PC-9 (cell line): Measurements from ENCODE around the gene FOXP1. TPM values are rescaled to one million over a fixed set of nuclear protein-coding genes. Genes with fewer than 3 reads are reported as not detected.

Source experiments
- BruUV-seq: library from RNA; stranded (reverse); fragments of 400-500 nt; replicated peaks from 2 replicates; lab custom pipeline; 2021; lab: Mats Ljungman, UMichigan
- CTCF ChIA-PET: fragments of 300-600 bp; sonication (Branson Sonifier 250); formaldehyde crosslinking; loops from one replicate; lab custom pipeline; 2022; ENCODE audit warnings: antibody characterized with exemption; lab: Charles Lee
- POLR2A ChIA-PET: fragments of 300-600 bp; sonication (Branson Sonifier 250); formaldehyde crosslinking; loops from one replicate; lab custom pipeline; 2022; ENCODE audit warnings: antibody characterized with exemption; ENCODE audit not compliant: unreplicated experiment; lab: Charles Lee
- DNase-seq, 2 experiments: peaks; one replicate each; pipeline versions ENCODE4 v3.0.0 to v3.0.0-alpha.2; 2015 to 2022; ENCODE audit warnings: mixed read lengths in 1 of 2
- H2AFZ ChIP-seq: fragments of 200-600 bp; sonication (generic); 2 replicates; pipeline ENCODE4 v1.8.1; 2017; ENCODE audit warnings: antibody characterized with exemption
- H3F3A ChIP-seq: fragments of 200-600 bp; sonication (generic); 2 replicates; pipeline ENCODE4 v1.8.1; 2017; ENCODE audit warnings: antibody characterized with exemption, mild to moderate bottlenecking, low read depth; ENCODE audit not compliant: insufficient read depth
- H3K27ac ChIP-seq: fragments of 200-600 bp; sonication (generic); 2 replicates; pipeline ENCODE4 v1.6.1; 2016; ENCODE audit warnings: mixed run types
- H3K27me3 ChIP-seq: fragments of 200-600 bp; sonication (generic); 2 replicates; pipeline ENCODE4 v1.6.1; 2016; ENCODE audit warnings: low read depth, mixed run types; ENCODE audit not compliant: insufficient read depth
- H3K36me3 ChIP-seq: fragments of 200-600 bp; sonication (generic); 2 replicates; pipeline ENCODE4 v1.6.1; 2016; ENCODE audit warnings: low read depth, mixed run types
- H3K4me1 ChIP-seq: fragments of 200-600 bp; sonication (generic); replicated peaks from 2 replicates; pipeline ENCODE4 v1.6.1; 2016; ENCODE audit warnings: mixed run types; ENCODE audit not compliant: insufficient read depth
- H3K4me2 ChIP-seq: fragments of 200-600 bp; sonication (generic); 2 replicates; pipeline ENCODE4 v1.6.1; 2017; ENCODE audit warnings: mixed run types
- H3K4me3 ChIP-seq: fragments of 200-600 bp; sonication (generic); 2 replicates; pipeline ENCODE4 v1.6.1; 2016; ENCODE audit warnings: mixed run types
- H3K79me2 ChIP-seq: fragments of 200-600 bp; sonication (generic); 2 replicates; pipeline ENCODE4 v1.6.1; 2017; ENCODE audit warnings: low read depth, mixed run types
- H3K9me2 ChIP-seq: fragments of 200-600 bp; sonication (generic); 2 replicates; pipeline ENCODE4 v1.8.1; 2017; ENCODE audit warnings: mild to moderate bottlenecking; ENCODE audit not compliant: insufficient read depth
- H3K9me3 ChIP-seq: fragments of 200-600 bp; sonication (generic); 2 replicates; pipeline ENCODE4 v1.8.1; 2016; ENCODE audit warnings: low read depth; ENCODE audit not compliant: insufficient read depth
- H4K20me1 ChIP-seq: fragments of 200-600 bp; sonication (generic); 2 replicates; pipeline ENCODE4 v1.8.1; 2017; ENCODE audit not compliant: insufficient read depth
- CTCF ChIP-seq: fragments of 200-600 bp; sonication (generic); conservative IDR thresholded peaks from 2 replicates; pipeline ENCODE4 v1.6.1; 2017; ENCODE audit warnings: mixed run types, antibody characterized with exemption, mild to moderate bottlenecking, moderate library complexity
- EZH2 ChIP-seq: fragments of 200-600 bp; sonication (generic); IDR thresholded peaks from 2 replicates; pipeline ENCODE4 v1.8.0; 2017; ENCODE audit warnings: antibody characterized with exemption, low read depth
- intact Hi-C: fragments of 100-400 bp; cut with micrococcal nuclease; formaldehyde crosslinking; loops from one replicate; pipeline ENCODE4 v1.10.0; 2022; ENCODE audit not compliant: unreplicated experiment
- total RNA-seq: library from RNA; stranded (reverse); gene quantifications from 2 replicates; pipeline ENCODE4 v1.2.3, GENCODE V29; 2021

Gene FOXP1
- total RNA-seq, 1 experiment from 2014 or later, result 33.3 TPM

DNA sequence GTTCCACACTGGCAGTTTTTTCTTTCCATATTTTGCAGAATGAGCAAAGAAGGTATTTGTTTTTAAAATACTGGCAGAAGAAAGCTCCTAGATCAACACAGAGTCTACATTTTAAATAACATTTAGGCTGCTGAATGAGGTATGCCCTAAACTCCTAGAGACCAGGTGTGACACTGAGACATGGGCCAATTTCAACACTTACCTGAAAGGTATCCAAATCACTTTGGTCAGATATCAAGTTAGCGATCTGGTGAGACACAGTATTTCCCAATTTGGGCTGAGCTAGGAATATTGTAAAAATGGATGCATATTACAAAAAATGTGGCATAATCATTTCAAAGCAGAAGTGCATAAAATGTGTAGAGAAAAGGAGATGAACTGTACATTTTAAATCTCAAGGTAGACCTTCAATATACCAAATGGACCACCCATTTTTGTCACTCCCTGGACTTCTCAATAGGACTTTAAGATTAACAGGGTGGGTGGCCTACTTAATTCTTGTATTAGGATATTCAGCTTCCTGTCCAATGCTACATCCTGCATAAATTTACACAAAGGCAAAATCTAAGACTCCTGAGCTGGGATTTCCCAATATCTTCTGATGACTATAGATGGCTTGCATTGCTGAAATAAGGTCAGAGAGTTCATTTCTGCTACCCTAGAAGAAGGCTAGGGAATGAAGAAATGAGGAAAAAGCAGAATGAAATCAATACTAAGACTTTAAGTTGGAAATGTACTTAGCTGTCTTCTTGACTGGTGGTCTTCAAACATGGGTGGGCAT, 487.8 kb downstream of the FOXP1 start:
- no peak overlapping the region for H3K4me2 ChIP-seq
- H2AFZ ChIP-seq, result no peak overlapping the region
- H3K9me2 ChIP-seq, result no peaks in the 10 kb centered on the region
- H3K36me3 ChIP-seq, result no peaks in the 10 kb centered on the region
- no peak for DNase-seq
- BruUV-seq, result no TSS peak
- intact Hi-C loops, result no loop called here
- no peak overlapping the region for H3K4me3 ChIP-seq
- POLR2A ChIA-PET, result no interaction called here
- H3K4me1 ChIP-seq, result no peaks in the 10 kb centered on the region
- no peaks in the 10 kb centered on the region for H4K20me1 ChIP-seq
- H3K27me3 ChIP-seq, result no peaks in the 10 kb centered on the region
- no peak overlapping the region for H3K27ac ChIP-seq
- no peaks in the 10 kb centered on the region for H3K9me3 ChIP-seq
- no peaks in the 10 kb centered on the region for H3K79me2 ChIP-seq
- CTCF ChIA-PET, result no interaction called here
- no peak for TF ChIP-seq EZH2
- no peak for TF ChIP-seq CTCF
- no peaks in the 10 kb centered on the region for H3F3A ChIP-seq

- H3K9me2 ChIP-seq, result no peaks in the 10 kb centered on the region
- H3K79me2 ChIP-seq, result no peaks in the 10 kb centered on the region
- no peaks in the 10 kb centered on the region for H3K9me3 ChIP-seq
- ChIA-PET CTCF (no interaction called here), POLR2A (no interaction called here)
- no TSS peak for BruUV-seq
- no peak overlapping the region for H2AFZ ChIP-seq
- intact Hi-C loops, result no loop called here
- DNase-seq, result no peak
- no peaks in the 10 kb centered on the region for H3K36me3 ChIP-seq
- H3K4me1 ChIP-seq, result no peaks in the 10 kb centered on the region
- TF ChIP-seq EZH2 (no peak), CTCF (no peak)
- no peaks in the 10 kb centered on the region for H3F3A ChIP-seq
- no peak overlapping the region for H3K4me3 ChIP-seq
- no peak overlapping the region for H3K4me2 ChIP-seq
- no peaks in the 10 kb centered on the region for H3K27me3 ChIP-seq
- H4K20me1 ChIP-seq, result no peaks in the 10 kb centered on the region
- no peak overlapping the region for H3K27ac ChIP-seq
These were observed 488.8 kb downstream of the FOXP1 start for GRCh38 chr3:71094658-71095209.

GRCh38 chr3:71092665-71093064, 490.9 kb downstream of the FOXP1 start:
- no peaks in the 10 kb centered on the region for H3K79me2 ChIP-seq
- no TSS peak for BruUV-seq
- ChIA-PET CTCF (no interaction called here), POLR2A (no interaction called here)
- H3K4me2 ChIP-seq, result no peak overlapping the region
- no peaks in the 10 kb centered on the region for H3K27me3 ChIP-seq
- no peaks in the 10 kb centered on the region for H4K20me1 ChIP-seq
- no peaks in the 10 kb centered on the region for H3K9me3 ChIP-seq
- intact Hi-C loops, result no loop called here
- H3K27ac ChIP-seq, result no peak overlapping the region
- no peaks in the 10 kb centered on the region for H3F3A ChIP-seq
- H3K9me2 ChIP-seq, result no peaks in the 10 kb centered on the region
- no peak for DNase-seq
- H3K4me3 ChIP-seq, result no peak overlapping the region
- no peak overlapping the region for H2AFZ ChIP-seq
- H3K4me1 ChIP-seq, result no peaks in the 10 kb centered on the region
- TF ChIP-seq EZH2 (no peak), CTCF (no peak)
- H3K36me3 ChIP-seq, result no peaks in the 10 kb centered on the region
